RCC 7860 (cell line): ENCODE measurements around the gene FCHSD2.
"Not testable (repeated sequence)": the region's sequence is repeated elsewhere in the genome, so short reads cannot be mapped to it uniquely, and the experiment has no call there.

ENCODE experiments used
- DNase-seq: peaks from one replicate; pipeline ENCODE4 v3.0.0-alpha.2; 2015; ENCODE audit warnings: low spot score
- FAIRE-seq: peaks from 2 replicates; lab custom pipeline; 2012; peaks lifted over from hg19 to GRCh38; lab: Jason Lieb, UNC

FCHSD2 gene

DNA sequence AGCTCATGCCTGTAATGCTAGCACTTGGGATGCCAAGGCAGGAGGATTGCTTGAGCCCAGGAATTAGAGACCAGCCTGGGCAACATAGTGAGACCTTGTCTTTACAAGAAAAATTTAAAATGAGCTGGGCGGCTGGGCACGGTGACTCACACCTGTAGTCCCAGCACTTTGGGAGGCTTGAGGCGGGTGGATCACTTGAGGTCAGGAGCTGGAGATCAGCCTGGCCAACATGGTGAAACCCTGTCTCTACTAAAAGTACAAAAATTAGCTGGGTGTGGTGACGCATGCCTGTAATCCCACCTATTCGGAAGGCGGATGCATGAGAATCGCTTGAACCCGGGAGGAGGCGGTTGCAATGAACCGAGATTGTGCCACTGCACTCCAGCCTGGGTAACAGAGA is 330.4 kb downstream of the FCHSD2 start:
- FAIRE-seq, DNase-seq: not testable (repeated sequence)

- no peak for FAIRE-seq
- DNase-seq, result no peak
These were observed 333.8 kb downstream of the FCHSD2 start for GRCh38 chr11:72808331-72808798.

GRCh38 chr11:72807792-72808191 is 334.3 kb downstream of the FCHSD2 start:
- DNase-seq, result no peak
- no peak for FAIRE-seq

DNA sequence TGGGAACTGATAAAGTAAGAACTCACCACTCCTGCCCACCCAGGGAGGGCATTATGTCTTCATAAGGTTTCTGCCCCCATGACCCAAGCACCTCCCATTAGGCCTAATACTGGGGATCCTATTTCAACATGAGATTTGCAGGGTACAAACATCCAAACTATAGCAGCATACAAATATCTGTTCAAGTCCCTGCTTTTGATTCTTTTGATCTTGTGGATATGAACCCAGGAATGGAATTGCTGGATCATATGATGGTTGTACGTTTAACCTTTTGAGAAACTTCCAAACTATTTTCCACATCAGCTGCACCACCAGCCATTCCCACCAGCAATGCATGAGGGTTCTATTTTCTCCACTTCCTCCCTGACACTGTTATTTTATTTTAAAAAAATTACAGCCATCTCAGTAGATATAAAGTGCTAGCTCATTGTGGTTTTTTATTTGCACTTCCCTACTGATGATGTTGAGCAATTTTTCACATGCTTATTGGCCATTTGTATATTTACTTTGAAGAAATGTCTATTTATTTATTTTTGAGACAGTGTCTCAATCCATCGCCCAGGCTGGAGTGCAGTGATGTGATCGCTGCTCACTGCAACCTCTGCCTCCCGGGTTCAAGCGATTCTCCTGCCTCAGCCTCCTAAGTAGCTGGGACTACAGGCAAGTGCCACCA is 335.0 kb downstream of the FCHSD2 start:
- FAIRE-seq (no peak), DNase-seq (no peak)

DNA sequence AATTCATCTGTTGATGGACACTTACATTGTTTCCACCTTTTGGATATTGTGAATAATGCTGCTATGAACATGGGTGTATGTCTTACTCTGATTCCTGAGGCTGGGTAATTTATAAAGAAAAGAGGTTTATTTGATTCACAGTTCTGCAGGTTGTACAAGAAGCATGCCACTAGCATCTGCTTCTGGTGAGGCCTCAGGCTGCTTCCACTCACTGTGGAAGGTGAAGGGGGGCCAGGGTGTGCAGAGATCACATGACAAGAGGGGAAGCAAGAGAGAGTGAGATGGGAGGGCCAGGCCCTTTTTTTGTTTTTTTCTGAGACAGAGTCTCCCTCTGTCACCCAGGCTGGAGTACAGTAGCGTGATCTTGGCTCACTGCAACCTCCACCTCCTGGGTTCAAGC is 335.7 kb downstream of the FCHSD2 start:
- FAIRE-seq, DNase-seq: not testable (repeated sequence)

DNA sequence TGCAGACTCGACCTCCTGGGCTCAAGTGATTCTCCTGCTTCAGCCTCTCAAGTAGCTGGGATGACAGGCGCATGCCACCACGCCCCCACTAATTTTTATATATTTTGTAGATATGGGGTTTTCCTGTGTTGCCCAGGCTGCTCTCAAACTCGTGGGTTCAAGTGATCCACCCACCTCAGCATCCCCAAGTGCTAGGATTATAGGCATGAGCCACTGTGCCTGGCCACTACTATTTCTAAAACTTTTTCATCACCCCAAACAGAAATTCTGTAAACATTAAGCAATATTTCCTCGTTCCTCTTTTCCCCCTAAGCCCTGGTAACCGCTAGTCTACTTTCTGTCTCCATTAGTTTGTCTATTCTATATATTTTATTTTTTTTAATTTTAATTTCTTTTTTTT is 336.9 kb downstream of the FCHSD2 start:
- no peak for DNase-seq
- no peak for FAIRE-seq

- DNase-seq, result no peak
- FAIRE-seq, result no peak
These were observed 339.3 kb downstream of the FCHSD2 start for GRCh38 chr11:72802822-72803221.

GRCh38 chr11:72799441-72799840 is 342.7 kb downstream of the FCHSD2 start:
- no peak for DNase-seq
- no peak for FAIRE-seq

GRCh38 chr11:72798361-72798760 is 343.8 kb downstream of the FCHSD2 start:
- no peak for DNase-seq
- no peak for FAIRE-seq

DNA sequence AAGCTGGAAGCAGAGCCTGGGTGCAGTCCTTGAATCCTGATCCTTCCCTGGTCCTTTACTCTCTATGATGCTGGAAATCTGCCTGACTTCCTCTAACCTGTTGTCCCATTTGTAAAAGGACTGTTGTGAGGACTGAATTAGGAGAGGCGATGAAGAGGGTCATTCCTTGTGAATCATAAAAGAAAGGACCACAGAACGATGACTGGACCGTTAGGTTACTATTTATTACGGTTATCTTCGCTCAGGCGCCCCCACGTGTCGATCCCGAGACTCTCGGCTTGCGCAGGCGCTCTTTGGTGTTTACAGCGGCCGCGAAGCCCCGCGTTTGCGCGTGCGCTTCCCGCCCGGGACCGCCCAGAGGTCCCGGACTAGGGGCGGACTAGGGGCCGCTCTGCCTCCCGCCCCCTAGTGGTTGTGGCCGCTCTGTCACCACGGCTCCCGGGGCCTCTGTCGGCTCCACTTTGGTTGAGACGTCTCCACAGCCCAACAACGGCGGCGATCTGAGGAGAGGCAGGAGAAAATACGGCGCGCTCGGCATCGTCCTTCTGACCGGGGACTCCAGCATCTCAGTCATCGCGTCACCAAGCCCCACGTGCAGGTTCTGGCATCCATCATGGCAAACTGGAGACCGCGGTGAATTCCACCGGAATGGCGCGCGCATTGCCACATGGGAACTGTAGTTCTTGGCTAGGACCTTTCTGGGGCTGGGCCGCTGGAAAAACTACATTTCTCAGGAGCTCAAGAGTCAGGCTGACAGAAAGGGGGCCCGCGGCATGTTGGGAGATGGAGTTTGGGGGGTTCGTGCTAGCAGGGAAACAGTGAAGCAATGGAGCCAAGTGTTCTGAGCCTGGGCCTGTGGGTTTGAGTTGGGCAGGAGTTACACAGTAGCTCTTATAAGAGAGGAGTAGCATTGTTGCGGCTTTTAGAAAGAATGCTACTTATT is 348.4 kb downstream of the FCHSD2 start, which contains the start of gene STARD10:
Gene STARD10, minus strand, starts transcription at position 623 of the 943 bp plus-strand sequence. CDS start 12,866 bp downstream, outside the sequence.
- DNase-seq (peak; percentile 87), FAIRE-seq (peak; percentile 59)

DNA sequence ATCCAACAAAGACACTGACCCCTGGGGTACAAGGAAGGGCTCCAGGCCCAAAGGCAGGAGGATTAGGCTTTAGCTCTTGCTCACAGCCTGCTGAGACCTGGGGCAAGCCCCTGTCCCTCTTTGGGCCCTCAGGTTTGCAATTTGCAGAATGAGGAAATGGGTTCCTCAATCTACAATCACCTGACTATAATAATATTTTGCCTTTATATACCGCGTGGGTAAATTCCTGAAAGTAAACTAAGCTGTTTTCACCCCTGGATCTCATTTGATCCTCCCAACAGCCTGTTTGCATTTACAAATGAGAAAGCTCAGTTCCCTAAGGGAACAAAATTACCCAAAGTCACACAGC is 349.1 kb downstream of the FCHSD2 start:
- no peak for DNase-seq
- no peak for FAIRE-seq

GRCh38 chr11:72792437-72793021 is 349.6 kb downstream of the FCHSD2 start:
- DNase-seq (no peak), FAIRE-seq (no peak)

DNA sequence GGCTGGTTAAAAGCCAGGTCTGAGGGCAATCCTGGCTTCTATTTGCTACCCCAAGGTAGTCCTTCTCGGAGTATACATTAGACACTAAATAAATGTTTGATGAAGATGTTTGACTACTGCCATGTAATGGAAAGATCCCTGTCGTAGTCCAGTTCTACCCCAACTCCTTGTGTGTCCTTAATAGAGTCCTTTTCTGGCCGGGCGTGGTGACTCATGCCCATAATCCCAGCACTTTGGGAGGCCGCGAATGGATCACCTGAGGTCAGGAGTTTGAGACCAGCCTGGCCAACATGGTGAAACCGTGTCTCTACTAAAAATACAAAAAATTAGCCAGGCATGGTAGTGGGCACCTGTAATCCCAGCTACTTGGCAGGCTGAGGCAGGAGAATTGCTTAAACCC is 350.9 kb downstream of the FCHSD2 start:
- not testable (repeated sequence) for FAIRE-seq, DNase-seq

DNA sequence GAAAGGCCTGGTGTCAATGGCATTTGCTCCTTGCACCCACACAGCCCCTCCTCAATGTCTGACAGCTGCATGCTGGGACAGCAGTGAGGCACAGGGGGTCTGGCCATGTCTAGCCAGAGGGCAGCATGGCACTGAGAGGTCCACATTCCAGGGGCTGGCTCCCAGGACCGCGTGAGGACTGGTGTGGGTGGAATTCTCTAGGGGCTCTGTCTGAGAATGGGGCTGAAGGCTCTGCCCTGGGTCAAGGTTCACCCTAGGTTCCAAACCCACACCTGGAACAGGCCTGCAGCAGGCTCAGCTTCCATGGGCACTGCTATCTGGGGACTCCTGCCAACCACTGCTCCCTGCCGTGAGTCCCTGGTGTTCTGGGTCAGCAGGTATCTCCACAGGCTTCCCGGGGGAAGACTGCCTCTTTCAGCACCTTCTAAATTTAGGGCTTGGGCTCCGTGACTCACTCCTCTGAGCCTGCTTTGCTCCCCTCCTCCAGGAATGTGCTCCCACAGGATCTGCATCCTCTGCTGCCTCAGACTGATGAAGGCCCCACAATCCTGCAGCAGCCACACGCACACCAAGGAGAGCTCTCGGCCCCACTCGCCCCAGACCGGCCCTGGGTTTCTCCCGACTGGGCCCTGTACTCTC is 352.5 kb downstream of the FCHSD2 start:
- DNase-seq, result no peak
- no peak for FAIRE-seq

- DNase-seq (no peak), FAIRE-seq (no peak)
These were observed 353.9 kb downstream of the FCHSD2 start for GRCh38 chr11:72788241-72788640.

DNA sequence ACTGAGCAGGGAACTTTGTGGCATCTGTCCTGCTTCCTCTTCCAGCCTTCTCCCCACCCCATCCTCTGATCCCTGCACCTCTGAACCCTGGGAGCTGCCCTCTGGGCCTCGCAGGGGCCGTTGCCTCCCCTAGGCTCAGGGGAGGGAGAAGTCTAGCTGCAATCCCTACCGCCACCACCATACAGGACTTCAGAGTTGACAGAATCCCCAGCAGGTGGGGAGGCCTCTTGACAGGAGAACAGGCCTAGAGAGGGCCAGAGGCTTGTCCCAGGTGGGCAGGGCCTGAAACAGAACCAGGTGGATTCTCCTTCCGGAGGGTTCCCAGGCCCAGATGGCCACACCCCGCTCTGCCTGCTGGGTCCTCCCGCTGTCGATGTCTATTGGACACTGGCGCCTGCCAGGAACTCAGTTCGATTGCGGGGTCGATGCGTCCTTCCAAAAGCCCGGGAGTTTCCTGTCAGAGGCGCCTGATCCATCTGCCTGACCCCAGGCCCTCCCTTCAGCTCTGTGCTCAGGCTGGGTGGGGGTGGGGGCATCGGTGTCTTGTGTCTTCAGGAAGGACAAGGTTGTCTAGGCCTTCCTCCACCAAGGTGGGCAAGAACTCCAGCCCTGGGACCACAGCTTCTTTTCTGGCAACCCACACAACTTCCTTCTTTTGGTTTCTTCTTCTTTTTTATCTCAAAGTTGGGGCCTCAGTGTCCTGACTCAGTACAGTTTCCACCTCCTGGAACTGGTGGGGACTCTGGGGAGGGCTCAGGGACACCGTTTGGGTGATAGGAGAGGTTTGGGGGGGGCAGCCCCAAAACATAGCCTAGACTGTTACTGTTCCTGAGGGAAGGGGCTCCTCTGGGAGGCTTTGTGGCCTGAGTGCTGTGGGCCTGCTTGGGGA is 354.7 kb downstream of the FCHSD2 start:
- DNase-seq (no peak), FAIRE-seq (no peak)
